OCI-LY7 (cell line): Measurements from ENCODE around the gene MYH11.

Source experiments
- CTCF ChIP-seq: fragments of 200-600 bp; sonication (generic); conservative IDR thresholded peaks from 2 replicates; pipeline ENCODE4 v1.5.1; 2014; ENCODE audit warnings: mild to moderate bottlenecking, antibody characterized with exemption, low read length, moderate library complexity, mixed read lengths
- EZH2phosphoT487 ChIP-seq: fragments of 200-600 bp; sonication (generic); IDR thresholded peaks from 2 replicates; pipeline ENCODE4 v1.6.1; 2018; ENCODE audit warnings: low read depth, borderline replicate concordance, mild to moderate bottlenecking, mixed run types, antibody characterized with exemption, low read length, moderate library complexity, mixed read lengths

- no peak for TF ChIP-seq EZH2phosphoT487
- TF ChIP-seq CTCF: no peak
These were observed 198.3 kb downstream of the MYH11 start for GRCh38 chr16:15658556-15658955.
